Suppressor macrophage treated with lipopolysaccharide for 1 hour (primary cell): Measurements from ENCODE around the gene FURIN.
"Not testable (repeated sequence)": the region's sequence is repeated elsewhere in the genome, so short reads cannot be mapped to it uniquely, and the experiment has no call there.

Experiments used
- DNase-seq, 3 donors: peaks; one replicate each; pipeline ENCODE4 v3.0.0-alpha.2; 2020 to 2022

FURIN gene

GRCh38 chr15:90903733-90904536, 35.5 kb downstream of the FURIN start:
- no peak for DNase-seq

DNA sequence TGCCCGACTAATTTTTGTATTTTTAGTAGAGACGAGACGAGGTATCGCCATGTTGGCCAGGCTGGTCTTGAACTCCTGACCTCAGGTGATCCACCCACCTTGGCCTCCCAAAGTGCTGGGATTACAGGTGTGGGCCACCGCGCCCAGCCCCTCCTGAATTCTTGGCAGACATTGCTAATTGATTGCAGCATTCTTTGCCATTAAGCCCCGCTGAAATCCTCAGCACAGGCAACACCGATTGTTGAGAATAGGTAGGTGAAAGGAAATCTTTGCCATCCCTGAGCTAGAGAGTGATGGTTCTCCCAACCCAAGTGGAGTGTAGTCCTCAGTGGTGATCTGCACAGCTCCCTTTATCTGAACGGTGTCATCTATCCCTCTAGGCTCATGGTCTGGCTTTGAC, 36.4 kb downstream of the FURIN start:
- DNase-seq = no peak

- DNase-seq = no peak
Observed at GRCh38 chr15:90905306-90906180, 37.2 kb downstream of the FURIN start.

- no peak for DNase-seq
Observed at GRCh38 chr15:90906181-90906849, 37.9 kb downstream of the FURIN start.

- DNase-seq = no peak
Observed at GRCh38 chr15:90907051-90907660, 38.8 kb downstream of the FURIN start.

DNA sequence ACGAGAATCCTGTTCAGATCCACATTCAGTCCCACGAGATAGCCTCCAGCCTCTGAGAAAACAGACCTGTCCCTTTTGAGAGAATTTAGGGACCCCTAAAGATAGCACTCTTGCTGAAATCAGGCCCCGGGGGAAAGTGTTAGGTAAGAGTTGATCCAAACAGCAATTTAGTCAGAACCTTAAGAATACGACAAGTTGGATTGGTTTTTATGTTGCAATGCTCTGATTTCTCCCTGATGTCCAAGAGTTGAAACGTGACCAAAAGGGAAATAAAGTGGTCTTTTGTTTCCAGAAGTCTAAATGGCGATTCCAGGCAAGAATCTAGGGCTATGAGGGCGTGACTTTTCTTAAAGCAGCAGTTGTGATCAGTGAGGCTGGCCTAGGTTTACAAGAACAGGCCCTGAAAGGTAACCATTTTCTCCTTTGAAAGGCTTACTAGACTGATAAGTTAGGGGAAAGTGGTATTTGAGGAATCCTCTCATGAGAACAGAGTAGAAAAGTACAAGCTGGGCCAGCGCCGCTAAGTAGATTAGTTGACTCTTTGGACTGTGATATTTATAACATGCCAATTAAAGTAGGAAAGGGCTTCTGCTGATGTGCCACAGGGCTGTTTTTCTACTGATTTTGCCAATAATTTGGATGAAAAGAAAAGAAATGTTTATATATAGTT, 39.6 kb downstream of the FURIN start:
- DNase-seq = no peak

- DNase-seq = not testable (repeated sequence)
Observed at GRCh38 chr15:90909449-90909848, 41.1 kb downstream of the FURIN start.

- no peak for DNase-seq
Observed at GRCh38 chr15:90909976-90910375, 41.6 kb downstream of the FURIN start.

- DNase-seq = no peak
Observed at GRCh38 chr15:90910441-90911301, 42.3 kb downstream of the FURIN start.

DNA sequence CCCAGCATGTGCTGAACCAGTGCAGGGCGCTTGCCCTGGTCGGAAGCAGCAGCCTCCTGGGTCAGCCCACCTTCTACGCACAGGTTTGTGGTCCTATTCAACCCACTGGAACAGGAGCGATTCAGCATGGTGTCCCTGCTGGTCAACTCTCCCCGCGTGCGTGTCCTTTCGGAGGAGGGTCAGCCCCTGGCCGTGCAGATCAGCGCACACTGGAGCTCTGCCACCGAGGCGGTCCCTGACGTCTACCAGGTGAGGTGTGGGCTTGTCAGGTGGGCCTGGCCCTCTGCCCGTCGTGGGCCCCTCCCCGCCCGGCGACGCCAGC, 42.9 kb downstream of the FURIN start:
- no peak for DNase-seq

- DNase-seq = no peak
Observed at GRCh38 chr15:90911906-90912769, 43.8 kb downstream of the FURIN start.

- DNase-seq = no peak
Observed at GRCh38 chr15:90912770-90913075, 44.3 kb downstream of the FURIN start.

DNA sequence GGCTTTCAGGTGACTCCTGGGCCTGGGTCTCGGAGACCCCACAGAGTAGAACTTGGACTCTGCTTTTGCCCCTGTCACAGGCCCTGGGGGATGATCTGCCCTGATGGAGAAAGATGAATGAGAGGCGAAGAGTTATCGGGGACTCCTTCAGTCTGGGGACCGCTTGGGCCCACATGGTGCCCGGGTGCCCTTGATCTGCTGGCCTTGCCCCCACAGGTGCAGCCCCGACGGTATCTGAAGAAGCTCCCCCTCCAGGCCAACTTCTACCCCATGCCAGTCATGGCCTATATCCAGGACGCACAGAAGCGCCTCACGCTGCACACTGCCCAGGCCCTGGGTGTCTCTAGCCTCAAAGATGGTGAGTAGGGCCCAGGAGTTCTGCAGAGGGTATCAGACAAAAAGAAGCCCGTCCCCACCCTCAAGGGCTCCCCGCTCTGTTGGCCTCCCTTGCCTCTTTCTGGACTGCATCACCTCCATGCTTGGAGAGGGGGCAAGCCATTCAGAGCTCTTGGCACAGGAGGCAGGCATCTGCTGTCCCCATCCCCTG, 45.1 kb downstream of the FURIN start:
- DNase-seq = no peak

DNA sequence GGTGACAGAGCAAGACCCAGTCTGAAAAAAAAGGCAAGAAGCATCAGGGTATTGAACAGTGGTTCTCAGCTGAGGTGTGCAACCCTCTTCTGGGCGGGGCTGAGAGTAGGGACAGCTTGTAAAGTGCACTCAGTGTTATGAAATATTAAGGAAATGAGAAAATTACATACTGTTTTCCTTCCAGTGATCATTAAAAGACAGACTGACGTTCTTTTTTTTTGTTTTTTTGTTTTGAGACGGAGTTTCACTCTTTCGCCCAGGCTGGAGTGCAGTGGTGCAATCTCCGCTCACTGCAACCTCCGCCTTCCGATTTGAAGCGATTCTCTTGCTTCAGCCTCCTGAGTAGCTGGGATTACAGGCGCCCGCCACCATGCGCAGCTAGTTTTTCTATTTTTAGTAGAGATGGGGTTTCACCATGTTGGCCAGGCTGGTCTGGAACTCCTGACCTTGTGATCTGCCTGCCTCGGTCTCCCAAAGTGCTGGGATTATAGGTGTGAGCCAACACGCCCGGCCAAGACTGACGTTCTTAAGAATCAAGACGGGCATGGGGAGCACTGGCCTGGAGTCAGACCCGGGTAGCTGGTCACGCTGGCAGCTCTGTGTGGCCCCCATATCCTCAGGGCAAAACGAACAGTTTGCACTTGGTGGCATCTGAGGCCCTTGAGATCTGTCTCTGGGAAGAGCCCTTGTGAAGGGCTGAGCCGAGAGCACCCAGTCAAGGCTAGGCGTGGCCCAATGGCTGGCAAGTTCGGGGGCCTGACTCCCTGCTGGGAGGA, 46.1 kb downstream of the FURIN start:
- DNase-seq = peak; percentile 61 to 71 (median 67)

DNA sequence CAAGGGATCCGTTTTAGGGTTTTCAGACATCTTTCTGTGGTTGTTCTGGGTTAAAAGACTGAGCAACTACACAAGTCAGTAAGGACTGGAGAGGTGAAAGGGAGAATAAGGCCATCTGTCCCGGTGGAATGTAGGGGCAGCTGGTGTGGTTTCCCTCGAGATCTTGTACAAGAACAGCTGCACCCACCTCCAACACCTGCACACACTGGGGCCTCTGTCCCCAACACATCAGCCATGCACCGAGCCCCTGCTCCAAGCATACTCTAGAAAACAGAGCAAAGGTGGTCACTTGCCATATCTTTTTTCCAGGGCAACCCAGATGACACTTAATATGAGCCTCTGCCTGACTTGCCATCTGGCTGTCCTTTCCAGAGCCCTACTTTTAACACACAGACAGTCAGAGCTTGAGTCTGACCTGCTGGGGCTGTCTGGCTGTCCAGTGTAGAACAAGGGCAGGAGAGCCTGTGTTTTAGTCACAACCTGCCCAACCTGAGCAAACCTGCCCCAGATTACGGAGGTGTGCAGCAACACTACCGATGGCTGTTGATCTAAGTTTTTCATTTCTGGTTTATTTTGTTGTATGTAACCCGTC, 46.9 kb downstream of the FURIN start:
- no peak for DNase-seq

GRCh38 chr15:90915808-90916440, 47.5 kb downstream of the FURIN start:
- DNase-seq = peak; percentile 95 to 98 (median 96)

DNA sequence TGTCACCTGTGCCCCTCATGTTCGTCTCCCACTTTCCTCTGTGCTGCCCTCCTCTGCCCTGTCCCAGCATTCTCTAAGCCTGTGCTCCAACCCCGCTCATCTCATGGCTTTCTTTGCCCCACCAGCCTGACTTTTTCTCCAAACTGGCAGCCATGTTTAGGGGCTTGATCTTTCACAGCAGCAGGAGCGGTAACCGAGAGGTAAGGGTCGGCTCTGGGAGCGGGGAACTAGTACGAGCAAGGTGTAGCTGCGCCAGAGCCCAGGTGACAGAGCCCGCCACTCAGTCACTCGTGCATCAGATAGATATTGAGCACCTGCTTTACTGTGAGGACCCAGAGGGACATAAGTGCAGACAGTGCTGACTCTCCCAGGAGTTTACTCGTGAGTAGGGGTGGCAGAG, 48.1 kb downstream of the FURIN start:
- DNase-seq = no peak

GRCh38 chr15:90917569-90917968, 49.2 kb downstream of the FURIN start:
- no peak for DNase-seq
